MM.1S (cell line): Measurements from ENCODE around the gene GRIN3B.

ENCODE experiments used
- EZH2 ChIP-seq: fragments of 300-600 bp; sonication (generic); optimal IDR thresholded peaks from 2 replicates; pipeline ENCODE3; 2017; ENCODE audit warnings: low read depth, mild to moderate bottlenecking, antibody characterized with exemption, low read length, mixed read lengths
- TF ChIP-seq, protein P1 (sequence below): fragments of 300-600 bp; sonication (generic); IDR thresholded peaks from 2 replicates; pipeline ENCODE4 v1.5.1; 2016; ENCODE audit warnings: antibody characterized with exemption, low read length, mixed read lengths

- no peak for TF ChIP-seq EZH2
- TF ChIP-seq, protein P1, sequence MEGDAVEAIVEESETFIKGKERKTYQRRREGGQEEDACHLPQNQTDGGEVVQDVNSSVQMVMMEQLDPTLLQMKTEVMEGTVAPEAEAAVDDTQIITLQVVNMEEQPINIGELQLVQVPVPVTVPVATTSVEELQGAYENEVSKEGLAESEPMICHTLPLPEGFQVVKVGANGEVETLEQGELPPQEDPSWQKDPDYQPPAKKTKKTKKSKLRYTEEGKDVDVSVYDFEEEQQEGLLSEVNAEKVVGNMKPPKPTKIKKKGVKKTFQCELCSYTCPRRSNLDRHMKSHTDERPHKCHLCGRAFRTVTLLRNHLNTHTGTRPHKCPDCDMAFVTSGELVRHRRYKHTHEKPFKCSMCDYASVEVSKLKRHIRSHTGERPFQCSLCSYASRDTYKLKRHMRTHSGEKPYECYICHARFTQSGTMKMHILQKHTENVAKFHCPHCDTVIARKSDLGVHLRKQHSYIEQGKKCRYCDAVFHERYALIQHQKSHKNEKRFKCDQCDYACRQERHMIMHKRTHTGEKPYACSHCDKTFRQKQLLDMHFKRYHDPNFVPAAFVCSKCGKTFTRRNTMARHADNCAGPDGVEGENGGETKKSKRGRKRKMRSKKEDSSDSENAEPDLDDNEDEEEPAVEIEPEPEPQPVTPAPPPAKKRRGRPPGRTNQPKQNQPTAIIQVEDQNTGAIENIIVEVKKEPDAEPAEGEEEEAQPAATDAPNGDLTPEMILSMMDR, result no peak
These were observed 46.0 kb downstream of the GRIN3B start for GRCh38 chr19:1046117-1046626.
